HUES6 (cell line): ENCODE results near the gene DDX52.

Experiments used
- H3K27ac ChIP-seq: 2 replicates; pipeline ENCODE4 v1.7.0; 2013; ENCODE audit warnings: low read depth, mild to moderate bottlenecking, low read length, inconsistent platforms
- H3K27me3 ChIP-seq: 2 replicates; pipeline ENCODE4 v1.6.1; 2013; ENCODE audit warnings: low read length; ENCODE audit not compliant: control insufficient read depth, insufficient read depth
- H3K36me3 ChIP-seq: 2 replicates; pipeline ENCODE4 v1.6.1; 2013; ENCODE audit warnings: low read length; ENCODE audit not compliant: control insufficient read depth, insufficient read depth
- H3K4me1 ChIP-seq: 2 replicates; pipeline ENCODE4 v1.6.1; 2013; ENCODE audit warnings: low read length; ENCODE audit not compliant: control insufficient read depth, insufficient read depth
- H3K4me3 ChIP-seq: 2 replicates; pipeline ENCODE4 v1.5.1; 2013; ENCODE audit warnings: low read depth, low read length
- H3K9ac ChIP-seq: one replicate; pipeline ENCODE4 v1.6.1; 2013; ENCODE audit warnings: mild to moderate bottlenecking, low read length
- H3K9me3 ChIP-seq: 2 replicates; pipeline ENCODE4 v1.6.1; 2013; ENCODE audit warnings: low read depth, low read length; ENCODE audit not compliant: control insufficient read depth, insufficient read depth

Gene DDX52

DNA sequence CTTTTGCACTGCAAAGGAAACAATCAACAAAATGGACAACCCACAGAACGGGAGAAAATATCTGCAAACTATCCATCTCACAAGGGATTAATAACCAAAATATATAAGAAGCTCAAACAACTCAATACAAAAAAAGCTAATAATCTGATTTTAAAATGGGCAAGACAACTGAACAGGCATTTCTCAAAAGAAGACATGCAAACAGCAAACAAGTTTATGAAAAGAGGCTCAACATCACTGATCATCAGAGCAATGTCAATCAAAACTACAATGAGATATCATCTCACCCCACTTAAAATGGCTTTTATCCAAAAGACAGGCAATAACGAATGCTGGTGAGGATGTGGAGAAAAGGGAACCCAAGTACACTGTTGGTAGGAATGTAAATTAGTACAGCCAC lies 68.8 kb downstream of the DDX52 start:
- peaks cover 31% of the 10 kb centered on the region for H3K36me3 ChIP-seq

DNA sequence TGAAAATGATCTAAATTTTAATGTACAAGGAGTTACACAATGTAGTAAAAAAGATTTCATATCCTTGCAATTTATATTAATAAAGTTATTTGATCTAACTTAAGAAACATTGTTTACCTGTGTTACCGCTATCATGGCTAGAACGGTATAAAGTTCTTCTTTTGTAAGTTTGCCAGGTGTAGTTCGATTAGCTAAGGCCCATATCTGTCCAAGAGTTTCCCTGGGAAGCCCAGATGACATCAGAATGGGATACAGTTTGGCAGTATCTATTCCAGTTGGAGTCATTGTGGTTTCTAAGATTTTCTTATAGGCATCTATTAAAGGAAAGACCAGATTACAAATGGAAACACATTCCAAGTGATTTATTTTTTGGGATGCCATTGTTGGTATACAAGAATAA lies 71.6 kb downstream of the DDX52 start:
- Histone ChIP-seq H3K9ac (no peak overlapping the region), H3K27ac (no peak overlapping the region), H3K9me3 (no peaks in the 10 kb centered on the region), H3K27me3 (no peaks in the 10 kb centered on the region), H3K4me1 (no peaks in the 10 kb centered on the region), H3K36me3 (peaks cover 45% of the 10 kb centered on the region), H3K4me3 (no peak overlapping the region)

More for the DNA sequence above, 68.8 kb downstream of the DDX52 start:
- Histone ChIP-seq H3K9me3 (no peaks in the 10 kb centered on the region), H3K27me3 (no peaks in the 10 kb centered on the region), H3K27ac (no peak overlapping the region), H3K9ac (no peak overlapping the region), H3K4me3 (no peak overlapping the region), H3K4me1 (no peaks in the 10 kb centered on the region)

DNA sequence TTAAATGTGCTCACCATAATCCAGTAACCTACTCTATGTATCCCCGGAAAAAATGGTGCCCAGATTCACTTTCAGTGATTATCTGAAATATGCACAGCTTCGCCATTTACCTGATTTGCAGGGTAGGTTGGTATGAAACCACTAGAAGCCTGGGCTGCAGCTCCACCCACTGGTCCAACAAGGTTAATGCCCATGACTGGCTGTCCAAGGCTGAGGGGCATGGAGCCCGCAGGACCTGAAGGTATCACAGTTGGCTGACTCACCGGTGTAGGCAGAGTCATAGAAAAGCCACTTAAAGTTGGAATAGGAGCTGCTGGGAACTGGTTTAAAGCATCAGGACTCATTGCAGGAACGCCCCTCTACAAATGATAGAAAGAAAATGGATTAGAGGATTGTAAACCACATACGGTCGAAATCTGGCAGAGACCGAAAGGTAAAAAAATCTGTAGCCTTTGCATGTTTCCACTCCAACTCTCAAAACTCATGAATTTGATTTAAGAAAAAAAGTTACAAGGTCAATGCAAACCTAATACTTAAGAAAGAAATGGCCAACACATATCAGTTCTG lies 72.6 kb downstream of the DDX52 start:
- Histone ChIP-seq H3K27ac (no peak overlapping the region), H3K27me3 (no peaks in the 10 kb centered on the region), H3K4me1 (no peaks in the 10 kb centered on the region), H3K4me3 (no peak overlapping the region), H3K9me3 (no peaks in the 10 kb centered on the region), H3K9ac (no peak overlapping the region), H3K36me3 (peaks cover 47% of the 10 kb centered on the region)

DNA sequence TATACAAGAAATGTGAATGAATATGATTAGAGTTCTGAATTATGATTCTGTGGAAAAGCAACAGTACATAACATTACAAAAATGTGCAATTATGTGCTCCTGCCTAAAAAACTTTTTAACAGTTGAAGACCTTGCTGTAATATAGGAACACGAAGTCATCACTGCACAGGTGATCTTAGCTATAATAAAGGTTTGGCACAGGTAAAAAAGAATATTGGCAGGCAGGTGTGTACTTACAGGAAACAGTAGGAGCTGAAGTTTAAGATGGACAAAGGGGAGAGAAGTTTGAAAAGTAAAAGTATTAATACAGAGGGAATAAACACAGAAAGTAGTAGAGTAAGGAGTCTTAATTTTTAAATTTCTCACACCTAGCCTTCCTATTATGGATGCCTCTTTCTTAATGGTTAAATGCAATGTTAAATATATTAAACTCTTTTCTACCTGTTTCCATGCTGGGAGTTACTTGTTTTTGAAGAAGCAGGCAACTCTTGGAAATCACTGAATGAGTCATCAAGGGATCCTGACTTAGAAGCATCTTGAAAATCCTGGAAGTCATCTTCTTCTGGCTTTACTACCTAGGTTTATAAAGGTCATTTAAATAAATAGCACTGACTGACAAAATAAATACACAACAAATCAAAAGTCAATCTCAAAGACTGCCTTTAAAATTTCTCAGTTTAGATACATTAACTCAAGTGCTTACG lies 74.7 kb downstream of the DDX52 start:
- no peaks in the 10 kb centered on the region for H3K4me1 ChIP-seq
- H3K27ac ChIP-seq, result no peak overlapping the region
- H3K4me3 ChIP-seq, result no peak overlapping the region
- H3K36me3 ChIP-seq, result peaks cover 54% of the 10 kb centered on the region
- peaks cover 7% of the 10 kb centered on the region; the same call in 1 of the 2 replicates for H3K9me3 ChIP-seq
- H3K9ac ChIP-seq, result no peak overlapping the region
- H3K27me3 ChIP-seq, result no peaks in the 10 kb centered on the region

DNA sequence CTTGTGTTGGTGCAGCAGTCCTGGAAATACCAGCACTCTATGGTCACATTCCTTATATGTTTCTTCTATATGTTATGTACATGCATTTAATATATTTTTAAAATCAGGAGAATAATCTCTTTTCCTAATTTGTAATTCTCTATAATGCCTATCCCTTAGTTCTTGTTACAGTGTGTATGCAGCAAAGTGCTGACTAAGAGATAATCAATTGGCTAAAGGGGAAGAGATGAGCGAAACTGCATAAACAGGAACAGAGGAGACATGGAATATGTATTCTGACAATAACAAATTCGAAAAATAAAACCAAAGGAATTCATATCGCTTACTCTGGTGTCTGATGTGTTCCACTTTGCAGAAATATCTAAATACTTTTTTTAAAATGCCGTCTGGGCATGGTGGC lies 75.7 kb downstream of the DDX52 start:
- Histone ChIP-seq H3K4me3 (no peak overlapping the region), H3K36me3 (peaks cover 54% of the 10 kb centered on the region)

DNA sequence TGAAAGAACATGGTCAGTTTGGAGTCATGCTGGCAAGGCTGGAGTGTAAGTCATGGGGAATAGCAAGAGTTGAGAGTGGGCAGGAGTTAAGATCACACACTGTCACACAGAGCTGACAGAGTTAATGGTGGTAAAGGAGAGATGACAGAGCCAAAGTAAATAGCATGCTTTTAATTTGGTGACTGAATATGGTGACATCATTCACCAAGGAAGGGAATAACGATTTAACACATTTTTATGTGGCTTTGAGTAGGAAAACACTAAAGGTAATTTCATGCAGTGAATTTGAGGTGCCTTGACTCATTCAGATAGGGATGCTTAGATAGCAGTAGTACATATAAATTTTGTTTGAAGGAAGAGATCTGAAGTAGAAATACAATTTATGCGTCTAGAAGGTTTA lies 76.1 kb downstream of the DDX52 start:
- Histone ChIP-seq H3K9ac (no peak overlapping the region), H3K4me1 (peaks cover 5% of the 10 kb centered on the region; the same call in 1 of the 2 replicates), H3K4me3 (no peak overlapping the region), H3K27ac (no peak overlapping the region), H3K9me3 (peaks cover 7% of the 10 kb centered on the region; the same call in 1 of the 2 replicates), H3K27me3 (no peaks in the 10 kb centered on the region), H3K36me3 (peaks cover 54% of the 10 kb centered on the region)

More for the DNA sequence above, 75.7 kb downstream of the DDX52 start:
- H3K9me3 ChIP-seq, result peaks cover 7% of the 10 kb centered on the region; the same call in 1 of the 2 replicates
- 0 out of 2 replicates have a peak, but pooled peaks cover 1% of the 10 kb centered on the region for H3K4me1 ChIP-seq
- H3K27ac ChIP-seq, result no peak overlapping the region
- no peak overlapping the region for H3K9ac ChIP-seq
- no peaks in the 10 kb centered on the region for H3K27me3 ChIP-seq

DNA sequence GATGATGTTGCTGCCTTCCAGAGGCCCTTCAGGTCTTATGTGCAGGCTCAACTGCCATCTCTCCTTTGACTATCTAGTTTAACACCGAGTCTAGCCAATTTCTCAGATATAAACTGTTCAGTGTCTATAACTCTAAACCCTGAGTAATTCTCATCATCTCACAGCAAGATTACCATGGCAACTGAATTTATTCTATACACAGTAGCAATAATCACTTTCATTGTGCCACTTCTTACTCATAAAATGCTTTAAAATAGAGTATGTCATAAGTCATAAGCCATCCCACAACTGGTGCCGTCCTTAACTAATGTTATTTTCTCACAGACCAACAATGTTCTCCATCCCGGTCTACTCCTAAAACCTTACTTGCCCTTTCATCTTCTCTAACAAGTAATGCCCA lies 79.0 kb downstream of the DDX52 start:
- Histone ChIP-seq H3K9me3 (peaks cover 7% of the 10 kb centered on the region; the same call in 1 of the 2 replicates), H3K4me1 (peaks cover 8% of the 10 kb centered on the region; the same call in 1 of the 2 replicates), H3K9ac (no peak overlapping the region), H3K36me3 (peaks cover 56% of the 10 kb centered on the region), H3K27me3 (no peaks in the 10 kb centered on the region), H3K4me3 (no peak overlapping the region), H3K27ac (no peak overlapping the region)

DNA sequence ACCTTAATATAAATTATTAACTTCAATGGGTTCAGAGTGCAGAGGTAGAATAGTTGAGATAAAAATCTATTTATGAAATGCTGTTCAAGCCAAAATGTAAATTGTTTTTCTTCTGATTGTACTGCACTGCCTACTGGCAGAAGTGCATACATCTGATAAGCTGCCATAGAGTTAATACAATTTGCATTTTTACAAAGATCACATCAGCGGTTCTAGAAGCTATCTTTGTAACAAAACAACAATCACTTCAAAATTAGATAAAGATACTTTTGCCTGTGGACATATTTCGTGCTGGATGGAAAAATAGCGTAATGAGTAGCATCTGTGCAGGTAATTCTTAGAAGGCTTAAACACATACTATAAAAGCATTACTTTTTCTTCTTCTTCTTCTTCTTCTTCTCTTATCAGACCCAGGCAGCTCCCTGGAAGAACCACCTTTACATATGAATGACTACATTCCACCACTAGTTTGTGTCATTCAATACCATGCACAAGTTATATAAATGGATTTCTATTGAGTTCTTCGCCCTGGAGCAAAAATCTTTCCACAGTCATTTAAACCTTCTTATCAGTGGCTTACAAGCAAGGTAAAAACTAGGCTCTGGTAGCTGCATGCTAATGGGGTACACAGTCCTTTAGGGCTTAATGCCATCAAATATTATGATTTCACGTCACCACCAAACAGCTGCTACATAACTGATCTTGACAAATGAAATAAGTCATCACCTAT lies 81.1 kb downstream of the DDX52 start:
- no peaks in the 10 kb centered on the region for H3K27me3 ChIP-seq

More for the DNA sequence above, 81.1 kb downstream of the DDX52 start:
- no peak overlapping the region for H3K9ac ChIP-seq
- H3K9me3 ChIP-seq, result peaks cover 7% of the 10 kb centered on the region; the same call in 1 of the 2 replicates
- peaks cover 8% of the 10 kb centered on the region; the same call in 1 of the 2 replicates for H3K4me1 ChIP-seq
- peaks cover 56% of the 10 kb centered on the region for H3K36me3 ChIP-seq
- H3K4me3 ChIP-seq, result no peak overlapping the region
- H3K27ac ChIP-seq, result no peak overlapping the region
